Measurements from ENCODE around the gene FAM3B.
"Not testable (repeated sequence)": the region's sequence is repeated elsewhere in the genome, so short reads cannot be mapped to it uniquely, and the experiment has no call there.

The FAM3B gene, protein sequence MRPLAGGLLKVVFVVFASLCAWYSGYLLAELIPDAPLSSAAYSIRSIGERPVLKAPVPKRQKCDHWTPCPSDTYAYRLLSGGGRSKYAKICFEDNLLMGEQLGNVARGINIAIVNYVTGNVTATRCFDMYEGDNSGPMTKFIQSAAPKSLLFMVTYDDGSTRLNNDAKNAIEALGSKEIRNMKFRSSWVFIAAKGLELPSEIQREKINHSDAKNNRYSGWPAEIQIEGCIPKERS
- 0 reads per million in 2 experiments for total RNA-seq

DNA sequence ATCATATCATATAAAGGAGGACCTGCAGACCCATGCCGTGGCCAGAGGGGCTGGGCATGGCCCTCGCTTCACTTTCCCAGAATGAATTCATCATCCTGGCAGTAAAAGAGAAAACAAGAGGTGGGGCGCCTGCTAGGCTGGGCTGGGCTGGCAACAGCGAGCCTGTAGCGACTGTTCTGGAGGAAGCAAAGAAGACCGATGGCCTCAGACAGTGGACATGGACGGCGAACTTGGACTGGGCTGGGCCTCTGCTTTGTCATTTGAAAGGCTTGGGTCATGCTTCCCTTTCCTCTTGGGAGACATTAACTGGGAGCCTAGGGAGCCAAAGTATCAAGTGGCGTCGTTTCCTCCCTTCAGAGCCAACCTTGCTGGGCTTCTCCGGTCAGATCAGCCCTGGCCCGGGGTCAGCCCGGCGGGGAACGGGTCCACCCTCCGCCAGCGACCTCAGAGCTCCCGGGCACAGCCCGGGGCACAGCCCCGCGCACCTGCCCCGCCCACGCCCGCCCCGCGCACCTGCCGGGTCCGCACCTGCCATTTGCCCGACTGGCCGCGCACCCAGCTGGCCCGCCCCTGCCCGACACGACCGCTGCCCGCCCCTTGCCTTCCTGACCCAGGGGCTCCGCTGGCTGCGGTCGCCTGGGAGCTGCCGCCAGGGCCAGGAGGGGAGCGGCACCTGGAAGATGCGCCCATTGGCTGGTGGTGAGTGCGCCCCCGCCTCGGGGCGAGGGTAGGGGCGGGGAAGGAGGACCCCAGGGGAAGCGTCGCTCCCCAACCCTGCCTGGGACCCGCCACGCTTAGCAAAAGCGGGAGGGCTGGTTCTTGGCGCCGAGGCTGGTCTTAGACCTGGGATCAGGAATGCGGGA, at the start of gene FAM3B:
FAM3B (plus strand) TSS at position 602 of the 863 bp plus-strand sequence; CDS start at position 681, 79 bp downstream.
- no peak for DNase-seq (ENCODE audit: low read depth)

- no peak for DNase-seq (ENCODE audit: low read depth)
These were observed 49.3 kb upstream of the FAM3B start for GRCh38 chr21:41267346-41267745.

DNA sequence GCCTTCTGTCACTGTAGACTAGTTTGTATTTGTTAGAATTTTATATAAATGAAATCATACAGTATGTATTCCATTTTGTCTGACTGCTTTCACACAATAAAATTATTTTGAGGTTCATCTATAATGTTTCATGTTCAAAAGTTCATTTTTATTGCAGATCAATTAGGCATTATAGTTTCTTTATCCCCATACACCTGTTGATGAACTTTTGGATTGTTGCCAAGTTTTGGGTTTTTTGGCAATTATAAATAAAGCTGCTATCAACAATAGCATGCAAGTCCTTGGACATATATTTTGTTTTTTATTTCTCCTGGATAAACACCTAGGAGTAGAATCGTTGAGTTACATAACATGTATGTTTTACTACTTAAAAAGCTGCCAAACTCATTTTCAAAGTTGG, 47.1 kb upstream of the FAM3B start:
- DNase-seq (ENCODE audit: low read depth) = no peak

DNA sequence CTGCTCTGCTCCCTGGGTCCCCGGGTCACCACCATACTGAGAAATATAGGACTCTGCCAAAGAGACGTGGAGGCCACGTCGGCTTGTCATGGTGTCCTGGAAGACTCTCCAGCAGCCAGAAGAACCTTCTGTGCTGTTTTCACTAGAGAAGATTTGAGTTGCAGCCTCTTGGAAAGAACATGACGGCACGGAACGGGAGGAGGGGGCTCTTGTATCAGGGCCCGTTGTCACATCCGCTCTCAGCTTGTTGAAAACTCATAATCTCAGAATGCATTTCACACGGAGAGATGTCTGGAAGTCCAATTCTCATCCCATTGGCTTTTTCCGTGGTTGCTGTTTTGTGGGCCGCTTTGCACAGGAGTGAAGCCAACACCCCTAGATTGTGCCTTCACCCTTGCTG, 39.4 kb upstream of the FAM3B start:
- no peak for DNase-seq (ENCODE audit: low read depth)

DNA sequence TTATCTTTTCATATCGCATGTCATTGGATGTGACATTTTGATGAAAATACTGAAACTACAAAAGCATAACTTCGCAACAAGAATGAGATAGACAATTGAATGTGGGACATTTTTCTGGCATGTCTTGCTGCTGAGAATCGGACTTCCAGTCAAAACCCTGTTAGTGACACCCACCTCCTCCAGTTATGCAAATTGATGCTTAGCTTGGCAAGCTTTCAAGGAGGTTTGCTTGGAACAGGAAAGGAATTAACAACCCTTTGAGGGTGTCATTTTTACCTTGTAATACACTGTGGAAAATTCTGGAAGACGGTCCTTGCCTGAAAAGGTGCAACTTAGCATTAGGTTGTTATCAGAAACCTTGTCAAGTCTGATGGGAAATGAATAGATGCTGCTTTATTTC, 38.8 kb upstream of the FAM3B start:
- no peak for DNase-seq (ENCODE audit: low read depth)

GRCh38 chr21:41280115-41280919, 36.3 kb upstream of the FAM3B start:
- DNase-seq (ENCODE audit: low read depth) = no peak

GRCh38 chr21:41282412-41282811, 34.2 kb upstream of the FAM3B start:
- no peak for DNase-seq (ENCODE audit: low read depth)

DNA sequence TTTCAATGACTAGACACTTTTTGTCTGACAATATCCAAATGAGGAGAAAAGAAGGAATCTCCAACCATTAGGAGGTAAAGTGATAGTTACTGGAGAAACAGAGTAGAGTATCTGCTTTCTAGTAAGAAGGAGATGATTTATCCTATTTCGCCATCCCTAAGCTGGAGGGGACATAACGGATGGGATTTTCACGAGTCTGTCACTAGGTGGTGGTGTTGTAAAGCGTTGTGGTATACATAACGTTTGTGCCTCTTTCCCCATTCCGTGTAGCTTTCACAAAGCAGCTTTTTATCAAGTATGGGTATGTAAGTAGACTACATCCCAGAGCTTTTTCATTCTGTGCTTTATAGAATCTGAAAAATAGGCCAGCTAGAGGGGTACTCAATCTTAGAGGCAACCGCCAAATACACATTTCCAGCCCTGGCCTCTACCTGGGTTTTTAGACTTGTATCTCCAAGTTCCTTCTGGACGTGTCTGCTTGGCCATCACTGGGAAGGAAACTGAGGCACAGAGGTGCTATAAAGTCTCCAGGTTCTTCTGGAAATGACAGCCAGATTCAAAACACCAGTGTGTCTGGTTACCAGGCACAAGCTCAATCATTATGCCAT, 33.3 kb upstream of the FAM3B start:
- DNase-seq (ENCODE audit: low read depth) = peak; percentile 32

GRCh38 chr21:41289431-41289830, 27.2 kb upstream of the FAM3B start:
- no peak for DNase-seq (ENCODE audit: low read depth)

DNA sequence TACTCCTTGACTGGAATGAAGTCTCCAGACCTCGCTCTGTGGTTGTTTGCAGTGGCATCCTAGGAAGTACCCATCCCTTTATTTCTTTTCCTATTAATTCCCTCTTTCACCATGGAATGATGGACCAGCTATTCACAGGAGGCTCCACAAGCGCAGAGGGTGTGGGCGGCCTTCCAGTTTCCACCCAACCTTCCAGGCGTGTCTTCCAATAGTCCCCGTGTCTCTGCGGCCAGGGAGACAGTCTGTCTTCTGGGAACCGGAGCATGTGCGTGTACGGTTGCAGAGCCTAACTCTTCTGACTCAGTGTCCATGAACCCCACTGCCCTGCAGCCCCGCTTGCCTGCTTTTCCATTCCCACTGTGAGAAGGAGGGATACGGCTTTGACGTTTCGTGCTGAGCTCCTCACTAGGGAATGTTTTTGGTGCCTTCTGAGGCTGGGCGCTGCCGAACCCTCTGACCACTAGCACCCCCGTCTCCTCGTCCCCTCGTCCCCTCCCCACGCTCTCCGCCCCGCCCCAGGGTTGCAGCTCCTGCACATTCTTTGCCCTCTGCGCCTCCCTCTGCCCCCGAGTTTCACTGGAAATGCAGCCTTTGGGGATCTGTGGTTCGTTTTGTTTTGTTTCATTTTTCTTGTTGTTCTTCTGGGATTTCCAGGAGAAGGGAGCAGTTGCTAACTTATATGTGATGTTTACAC, 26.3 kb upstream of the FAM3B start:
- no peak for DNase-seq (ENCODE audit: low read depth)

- DNase-seq (ENCODE audit: low read depth) = no peak
These were observed 21.9 kb upstream of the FAM3B start for GRCh38 chr21:41294548-41295231.

- no peak for DNase-seq (ENCODE audit: low read depth)
These were observed 20.8 kb upstream of the FAM3B start for GRCh38 chr21:41295721-41296254.

GRCh38 chr21:41302976-41303375, 13.6 kb upstream of the FAM3B start:
- no peak for DNase-seq (ENCODE audit: low read depth)

DNA sequence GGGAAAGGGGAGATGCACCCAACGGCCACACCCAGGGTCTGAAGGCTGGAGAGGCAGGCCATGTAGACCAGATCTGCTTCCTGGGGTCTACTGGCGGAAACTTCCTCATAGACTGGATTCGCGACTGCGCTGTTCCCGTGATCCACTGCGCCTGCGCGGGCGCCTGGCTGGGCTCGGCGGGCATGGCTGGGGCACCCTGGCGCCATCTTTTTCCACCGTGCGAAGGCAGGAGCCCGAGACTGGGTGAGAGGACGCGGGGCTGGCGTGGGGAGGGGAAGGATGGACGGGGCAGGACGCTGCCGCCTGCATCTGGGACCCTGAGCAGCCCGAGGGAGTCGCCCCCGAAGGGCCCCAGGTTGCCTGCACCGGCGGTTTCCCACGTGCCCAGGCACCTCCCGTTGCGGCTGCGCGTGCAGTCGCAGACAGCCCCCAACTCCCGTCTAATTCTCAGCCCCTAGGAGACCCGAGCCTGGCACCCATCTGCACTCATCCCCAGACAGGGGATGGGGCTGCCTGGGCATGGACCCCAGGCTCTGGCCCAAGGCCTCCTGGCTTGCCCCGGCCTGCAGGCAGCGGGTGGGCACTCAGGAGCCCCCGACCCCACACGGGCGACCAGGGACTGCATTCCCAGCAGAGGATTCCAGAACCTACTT, 12.4 kb upstream of the FAM3B start:
- no peak for DNase-seq (ENCODE audit: low read depth)

DNA sequence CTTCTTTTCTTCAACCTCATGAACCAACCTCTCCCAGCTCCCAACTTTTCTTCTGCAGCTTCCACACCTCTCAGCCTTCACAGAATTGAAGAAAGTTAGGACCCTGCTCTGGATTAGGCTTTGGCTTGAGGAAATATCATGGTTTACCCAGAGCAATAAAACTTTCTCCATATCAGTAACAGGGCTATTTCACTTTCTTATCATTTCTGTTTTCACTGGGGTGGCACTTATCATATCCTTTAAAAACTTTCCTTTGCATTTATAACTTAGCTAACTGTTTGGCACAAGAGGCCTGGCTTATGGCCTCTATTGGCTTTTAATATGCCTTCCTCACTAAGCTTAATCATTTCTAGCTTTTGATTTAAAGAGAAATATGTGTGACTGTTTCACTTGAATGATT, 9.4 kb upstream of the FAM3B start:
- DNase-seq (ENCODE audit: low read depth) = no peak

GRCh38 chr21:41313285-41314164, 3.1 kb upstream of the FAM3B start:
- DNase-seq (ENCODE audit: low read depth) = not testable (repeated sequence)

DNA sequence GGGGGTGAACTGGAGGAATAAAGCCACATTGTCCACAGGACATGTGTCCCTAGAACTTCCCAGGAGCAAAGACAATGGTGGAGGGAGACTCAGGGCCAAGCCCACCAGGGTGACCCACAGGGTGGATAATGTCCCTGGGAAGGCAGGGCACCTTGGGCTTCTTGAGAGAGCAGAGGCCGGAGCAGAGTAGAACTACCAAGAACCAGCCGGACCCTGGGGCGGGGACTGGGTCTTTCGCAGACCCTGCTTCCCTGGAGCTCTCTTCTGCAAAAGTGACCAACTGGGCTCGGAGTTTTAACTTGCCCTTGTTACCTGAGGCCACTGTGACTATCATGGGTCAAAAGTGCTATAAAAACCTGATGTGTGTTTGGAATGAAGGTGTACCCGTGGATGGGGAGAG, 875 bp upstream of the FAM3B start:
- no peak for DNase-seq (ENCODE audit: low read depth)

DNA sequence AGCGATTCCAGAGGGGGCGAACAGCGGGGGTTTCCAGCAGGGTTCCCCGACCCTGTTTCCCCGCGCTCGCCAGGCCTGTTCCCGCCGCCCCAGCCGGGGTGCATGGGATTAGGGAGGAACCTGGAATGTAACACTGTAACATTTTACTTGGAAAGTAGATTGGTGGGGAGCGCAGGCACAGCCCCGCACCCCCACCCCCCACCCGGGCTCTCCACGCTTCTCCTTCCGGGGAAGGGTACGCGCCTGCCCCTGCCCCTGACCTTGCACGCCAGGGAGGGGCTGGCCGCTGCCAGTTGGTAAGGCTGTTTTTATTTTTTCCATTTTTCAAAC, 427 bp downstream of the FAM3B start:
- no peak for DNase-seq (ENCODE audit: low read depth)

GRCh38 chr21:41317458-41317857, 857 bp downstream of the FAM3B start:
- DNase-seq (ENCODE audit: low read depth) = no peak

All from T follicular helper cell (primary cell).